ENCODE data around the gene NAV3.

DNA sequence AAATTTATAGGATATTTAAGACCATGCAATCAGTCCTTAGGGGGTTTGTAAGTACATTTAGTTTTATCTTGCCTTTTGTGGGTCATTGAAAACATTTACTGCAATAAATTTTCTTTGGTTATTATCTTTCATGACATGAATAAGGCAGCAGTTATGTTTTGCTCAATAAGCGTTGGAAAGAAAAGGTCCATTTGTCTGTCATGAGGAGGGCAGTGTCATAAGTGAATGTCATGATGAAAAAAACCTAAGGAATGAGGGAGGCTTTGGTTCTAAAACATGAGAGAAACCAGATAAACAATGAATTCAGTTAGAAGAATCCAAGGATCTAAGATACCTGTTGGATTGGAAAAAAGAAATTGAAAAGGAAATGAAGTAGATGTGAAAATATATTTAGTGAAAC, 209.4 kb downstream of the NAV3 start:
- TF ChIP-seq BHLHE40 (IDR thresholded peaks at IDR 0.05; ENCODE audit: borderline replicate concordance) (no peak), NFRKB (IDR thresholded peaks at IDR 0.05) (no peak), ELF4 (IDR thresholded peaks at IDR 0.05) (no peak), FOXA1 (IDR thresholded peaks at IDR 0.05) (no peak), SP1 (IDR thresholded peaks at IDR 0.05) (no peak), HDGF (IDR thresholded peaks at IDR 0.05; ENCODE audit: borderline replicate concordance) (no peak)
- TF ChIP-seq, protein P1, sequence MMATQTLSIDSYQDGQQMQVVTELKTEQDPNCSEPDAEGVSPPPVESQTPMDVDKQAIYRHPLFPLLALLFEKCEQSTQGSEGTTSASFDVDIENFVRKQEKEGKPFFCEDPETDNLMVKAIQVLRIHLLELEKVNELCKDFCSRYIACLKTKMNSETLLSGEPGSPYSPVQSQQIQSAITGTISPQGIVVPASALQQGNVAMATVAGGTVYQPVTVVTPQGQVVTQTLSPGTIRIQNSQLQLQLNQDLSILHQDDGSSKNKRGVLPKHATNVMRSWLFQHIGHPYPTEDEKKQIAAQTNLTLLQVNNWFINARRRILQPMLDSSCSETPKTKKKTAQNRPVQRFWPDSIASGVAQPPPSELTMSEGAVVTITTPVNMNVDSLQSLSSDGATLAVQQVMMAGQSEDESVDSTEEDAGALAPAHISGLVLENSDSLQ (IDR thresholded peaks at IDR 0.05), result no peak

Measured in HEK293T (cell line).